MM.1S (cell line): ENCODE results near the gene PDCD2L.

Experiments
- DNase-seq: peaks from one replicate; pipeline ENCODE4 v3.0.0-alpha.2; 2015
- H2AFZ ChIP-seq: fragments of 300-600 bp; sonication (generic); 2 replicates; pipeline ENCODE4 v1.6.0; 2016; ENCODE audit warnings: antibody characterized with exemption, low read length
- H3F3A ChIP-seq: fragments of 300-600 bp; sonication (generic); 2 replicates; pipeline ENCODE4 v1.6.1; 2016; ENCODE audit warnings: mild to moderate bottlenecking, antibody characterized with exemption, low read length, moderate library complexity, mixed read lengths; ENCODE audit not compliant: insufficient read depth
- H3K27ac ChIP-seq: fragments of 300-600 bp; sonication (generic); 2 replicates; pipeline ENCODE4 v1.5.1; 2016; ENCODE audit warnings: mild to moderate bottlenecking, low read length
- H3K27me3 ChIP-seq: fragments of 300-600 bp; sonication (generic); replicated peaks from 2 replicates; pipeline ENCODE4 v1.6.0; 2016; ENCODE audit warnings: low read length; ENCODE audit not compliant: insufficient read depth
- H3K36me3 ChIP-seq: fragments of 300-600 bp; sonication (generic); replicated peaks from 2 replicates; pipeline ENCODE4 v1.6.1; 2016; ENCODE audit warnings: mild to moderate bottlenecking, low read length, mixed read lengths; ENCODE audit not compliant: insufficient read depth
- H3K4me1 ChIP-seq: fragments of 300-600 bp; sonication (generic); 2 replicates; pipeline ENCODE4 v1.6.1; 2016; ENCODE audit warnings: low read length, mixed read lengths
- H3K4me2 ChIP-seq: fragments of 300-600 bp; sonication (generic); 2 replicates; pipeline ENCODE4 v1.6.0; 2016; ENCODE audit warnings: low read depth, low read length
- H3K4me3 ChIP-seq: fragments of 300-600 bp; sonication (generic); 2 replicates; pipeline ENCODE4 v1.5.1; 2016; ENCODE audit warnings: low read length, mixed read lengths
- H3K79me2 ChIP-seq: fragments of 300-600 bp; sonication (generic); 2 replicates; pipeline ENCODE4 v1.6.1; 2016; ENCODE audit warnings: mixed run types, low read length, mixed read lengths
- H3K9ac ChIP-seq: fragments of 300-600 bp; sonication (generic); 2 replicates; pipeline ENCODE4 v1.6.1; 2016; ENCODE audit warnings: low read length, mixed read lengths
- H3K9me2 ChIP-seq: fragments of 300-600 bp; sonication (generic); replicated peaks from 2 replicates; pipeline ENCODE4 v1.6.1; 2016; ENCODE audit warnings: mild to moderate bottlenecking, low read length, mixed read lengths; ENCODE audit not compliant: insufficient read depth
- H3K9me3 ChIP-seq: fragments of 300-600 bp; sonication (generic); replicated peaks from 2 replicates; pipeline ENCODE4 v1.6.1; 2016; ENCODE audit warnings: mild to moderate bottlenecking, low read length, mixed read lengths; ENCODE audit not compliant: insufficient read depth
- H4K20me1 ChIP-seq: fragments of 300-600 bp; sonication (generic); 2 replicates; pipeline ENCODE4 v1.6.1; 2016; ENCODE audit warnings: mild to moderate bottlenecking, low read length, moderate library complexity, mixed read lengths; ENCODE audit not compliant: insufficient read depth
- EZH2 ChIP-seq: fragments of 300-600 bp; sonication (generic); optimal IDR thresholded peaks from 2 replicates; pipeline ENCODE3; 2017; ENCODE audit warnings: low read depth, mild to moderate bottlenecking, antibody characterized with exemption, low read length, mixed read lengths
- EZH2phosphoT487 ChIP-seq: fragments of 300-600 bp; sonication (generic); IDR thresholded peaks from 2 replicates; pipeline ENCODE4 v1.6.1; 2018; ENCODE audit warnings: antibody characterized with exemption, low read length
- TF ChIP-seq, protein P1 (sequence below): fragments of 300-600 bp; sonication (generic); IDR thresholded peaks from 2 replicates; pipeline ENCODE4 v1.5.1; 2016; ENCODE audit warnings: antibody characterized with exemption, low read length, mixed read lengths

PDCD2L gene

GRCh38 chr19:34411216-34411615 lies 7.0 kb downstream of the PDCD2L start:
- no peak for DNase-seq
- Histone ChIP-seq H3K9ac (no peak overlapping the region), H2AFZ (no peak overlapping the region), H3K9me3 (no peaks in the 10 kb centered on the region), H3F3A (peaks cover 24% of the 10 kb centered on the region), H3K4me3 (no peak overlapping the region), H3K36me3 (peaks cover under 1% of the 10 kb centered on the region; the same call in 1 of the 2 replicates), H4K20me1 (no peaks in the 10 kb centered on the region), H3K27ac (no peak overlapping the region), H3K27me3 (no peaks in the 10 kb centered on the region), H3K4me1 (peaks cover 17% of the 10 kb centered on the region), H3K9me2 (no peaks in the 10 kb centered on the region), H3K79me2 (peaks cover 40% of the 10 kb centered on the region), H3K4me2 (no peak overlapping the region)
- TF ChIP-seq EZH2, result no peak
- TF ChIP-seq EZH2phosphoT487, result no peak
- TF ChIP-seq, protein P1, sequence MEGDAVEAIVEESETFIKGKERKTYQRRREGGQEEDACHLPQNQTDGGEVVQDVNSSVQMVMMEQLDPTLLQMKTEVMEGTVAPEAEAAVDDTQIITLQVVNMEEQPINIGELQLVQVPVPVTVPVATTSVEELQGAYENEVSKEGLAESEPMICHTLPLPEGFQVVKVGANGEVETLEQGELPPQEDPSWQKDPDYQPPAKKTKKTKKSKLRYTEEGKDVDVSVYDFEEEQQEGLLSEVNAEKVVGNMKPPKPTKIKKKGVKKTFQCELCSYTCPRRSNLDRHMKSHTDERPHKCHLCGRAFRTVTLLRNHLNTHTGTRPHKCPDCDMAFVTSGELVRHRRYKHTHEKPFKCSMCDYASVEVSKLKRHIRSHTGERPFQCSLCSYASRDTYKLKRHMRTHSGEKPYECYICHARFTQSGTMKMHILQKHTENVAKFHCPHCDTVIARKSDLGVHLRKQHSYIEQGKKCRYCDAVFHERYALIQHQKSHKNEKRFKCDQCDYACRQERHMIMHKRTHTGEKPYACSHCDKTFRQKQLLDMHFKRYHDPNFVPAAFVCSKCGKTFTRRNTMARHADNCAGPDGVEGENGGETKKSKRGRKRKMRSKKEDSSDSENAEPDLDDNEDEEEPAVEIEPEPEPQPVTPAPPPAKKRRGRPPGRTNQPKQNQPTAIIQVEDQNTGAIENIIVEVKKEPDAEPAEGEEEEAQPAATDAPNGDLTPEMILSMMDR, result no peak

GRCh38 chr19:34416021-34416545 lies 11.9 kb downstream of the PDCD2L start:
- TF ChIP-seq EZH2 (no peak), EZH2phosphoT487 (no peak)
- TF ChIP-seq, protein P1, result no peak
- H3K79me2 ChIP-seq, result peaks cover 33% of the 10 kb centered on the region
- H3K27ac ChIP-seq, result no peak overlapping the region
- DNase-seq, result no peak
- H2AFZ ChIP-seq, result no peak overlapping the region
- no peaks in the 10 kb centered on the region for H3K27me3 ChIP-seq
- H3K4me2 ChIP-seq, result no peak overlapping the region
- H3K9me2 ChIP-seq, result no peaks in the 10 kb centered on the region
- H3K36me3 ChIP-seq, result peaks cover 5% of the 10 kb centered on the region; the same call in 1 of the 2 replicates
- no peak overlapping the region for H3K9ac ChIP-seq
- H3K9me3 ChIP-seq, result no peaks in the 10 kb centered on the region
- no peaks in the 10 kb centered on the region for H3F3A ChIP-seq
- no peak overlapping the region for H3K4me3 ChIP-seq
- H4K20me1 ChIP-seq, result no peaks in the 10 kb centered on the region
- H3K4me1 ChIP-seq, result no peaks in the 10 kb centered on the region

DNA sequence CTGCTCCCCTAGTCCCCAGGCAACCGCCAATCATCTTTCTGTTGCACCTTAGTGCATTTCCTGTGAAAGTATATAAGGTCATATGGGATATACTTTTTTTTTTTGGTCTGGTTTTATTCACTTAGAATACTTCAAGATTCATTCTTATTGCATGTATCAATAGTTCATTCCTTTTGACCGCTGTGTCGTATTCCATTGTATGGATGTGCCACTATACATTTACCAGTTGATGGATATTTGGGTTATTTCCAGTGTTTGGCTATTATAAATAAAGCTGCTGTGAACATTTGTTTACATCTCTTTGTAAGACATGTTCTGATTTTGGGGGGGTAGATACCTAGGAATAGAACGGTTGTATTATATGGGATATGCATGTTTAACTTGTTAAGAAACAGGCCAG lies 14.1 kb downstream of the PDCD2L start:
- TF ChIP-seq EZH2, result no peak
- TF ChIP-seq, protein P1, result no peak
- TF ChIP-seq EZH2phosphoT487, result no peak
- H4K20me1 ChIP-seq, result no peaks in the 10 kb centered on the region
- H2AFZ ChIP-seq, result no peak overlapping the region
- DNase-seq, result no peak
- no peaks in the 10 kb centered on the region for H3K4me1 ChIP-seq
- no peaks in the 10 kb centered on the region for H3K27me3 ChIP-seq
- H3K9ac ChIP-seq, result no peak overlapping the region
- no peaks in the 10 kb centered on the region for H3K9me2 ChIP-seq
- no peak overlapping the region for H3K27ac ChIP-seq
- H3K4me2 ChIP-seq, result no peak overlapping the region
- H3K79me2 ChIP-seq, result peaks cover 29% of the 10 kb centered on the region
- H3K4me3 ChIP-seq, result no peak overlapping the region
- H3K36me3 ChIP-seq, result peaks cover 5% of the 10 kb centered on the region; the same call in 1 of the 2 replicates
- H3F3A ChIP-seq, result no peaks in the 10 kb centered on the region
- H3K9me3 ChIP-seq, result no peaks in the 10 kb centered on the region
